ENCODE measurements around the gene EFHD1.
"Not testable (repeated sequence)": the region's sequence is repeated elsewhere in the genome, so short reads cannot be mapped to it uniquely, and the experiment has no call there.

The EFHD1 gene

DNA sequence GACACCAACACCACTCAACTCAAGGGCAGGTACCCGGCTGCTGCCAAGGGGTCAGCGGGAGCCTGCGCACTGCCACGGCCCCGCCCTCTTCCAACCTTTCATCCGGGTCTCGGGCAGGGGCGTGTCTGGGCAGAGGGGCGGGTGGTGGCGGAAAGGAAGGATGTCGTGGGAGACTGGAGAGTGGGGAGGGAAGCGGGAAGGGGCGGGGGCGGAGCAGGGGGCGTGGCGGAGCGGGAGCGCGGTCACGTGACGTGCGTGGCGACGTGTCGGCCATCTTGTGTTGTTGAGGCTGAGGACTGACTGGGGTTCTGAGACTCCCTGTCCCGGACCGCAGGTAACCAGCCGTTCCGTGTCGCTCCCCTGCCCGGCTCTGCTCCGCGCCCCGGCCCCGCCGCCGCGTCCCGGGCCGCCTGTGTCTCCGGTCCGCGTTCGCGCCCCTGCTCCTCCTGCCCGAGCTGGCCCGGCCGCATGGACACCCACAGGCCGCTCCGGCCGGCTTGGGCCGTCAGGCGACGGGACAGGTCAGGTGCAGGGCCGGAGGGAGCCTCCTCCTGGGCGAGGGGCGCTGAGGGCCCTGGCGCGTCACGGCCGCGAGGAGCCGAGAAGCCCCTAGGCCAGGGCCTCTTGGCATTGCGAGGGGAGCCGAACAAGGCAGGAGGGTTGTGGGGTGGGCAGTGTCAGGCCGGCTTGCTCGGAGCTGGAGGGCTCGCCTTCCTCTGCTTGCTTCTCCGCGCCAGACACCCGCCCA is 63.8 kb downstream of the EFHD1 start, which contains the start of gene GIGYF2:
GIGYF2 (plus strand) TSS at position 273 of the 748 bp plus-strand sequence. CDS start 37,867 bp downstream, outside the sequence.
- peak; percentile 91 for DNase-seq

GRCh38 chr2:232697807-232698110 is 64.4 kb downstream of the EFHD1 start:
- no peak for DNase-seq

DNA sequence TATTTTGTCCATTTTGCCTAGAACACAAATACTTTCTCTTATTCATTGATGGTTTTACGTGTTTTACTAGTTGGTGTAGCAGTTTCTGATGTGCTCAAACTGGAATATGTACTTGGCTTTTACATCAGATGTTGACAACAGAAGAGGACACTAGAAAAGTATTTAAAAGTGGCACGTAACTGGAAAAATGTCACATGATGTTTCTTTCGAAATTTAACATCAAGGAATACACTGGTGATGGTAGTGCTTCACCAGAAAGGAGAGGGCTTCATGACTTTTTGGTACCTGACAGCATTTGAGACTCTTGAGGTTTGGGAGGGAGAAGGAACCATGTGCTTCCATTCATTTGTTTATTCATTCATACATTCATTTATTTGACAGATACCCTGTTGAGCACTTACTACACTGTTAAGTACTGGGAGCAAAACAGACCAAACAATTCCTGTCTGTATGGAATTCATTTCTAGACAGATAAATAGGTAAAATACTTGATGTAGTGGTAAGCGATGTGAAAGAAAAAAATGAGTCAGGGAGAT is 65.2 kb downstream of the EFHD1 start:
- no peak for DNase-seq

DNA sequence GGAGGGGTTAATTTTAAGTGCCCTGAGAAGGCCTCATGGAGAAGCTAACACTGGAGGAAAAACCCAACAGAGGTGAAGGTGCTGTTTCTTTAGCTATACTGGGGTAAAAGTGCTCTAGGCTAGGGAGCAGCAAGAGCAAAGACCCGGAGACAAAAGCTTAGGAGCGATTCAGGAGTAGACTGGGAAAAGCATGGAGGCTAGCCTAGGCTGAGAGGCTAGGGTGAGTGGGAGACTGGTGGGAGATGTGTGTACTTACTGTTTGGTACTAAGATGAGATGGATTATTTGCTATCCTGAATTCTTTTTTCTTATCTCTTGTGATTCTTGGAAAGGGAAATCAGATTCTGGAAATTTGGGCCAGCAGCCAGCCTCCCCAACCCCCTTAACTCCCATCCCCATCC is 65.7 kb downstream of the EFHD1 start:
- no peak for DNase-seq

DNA sequence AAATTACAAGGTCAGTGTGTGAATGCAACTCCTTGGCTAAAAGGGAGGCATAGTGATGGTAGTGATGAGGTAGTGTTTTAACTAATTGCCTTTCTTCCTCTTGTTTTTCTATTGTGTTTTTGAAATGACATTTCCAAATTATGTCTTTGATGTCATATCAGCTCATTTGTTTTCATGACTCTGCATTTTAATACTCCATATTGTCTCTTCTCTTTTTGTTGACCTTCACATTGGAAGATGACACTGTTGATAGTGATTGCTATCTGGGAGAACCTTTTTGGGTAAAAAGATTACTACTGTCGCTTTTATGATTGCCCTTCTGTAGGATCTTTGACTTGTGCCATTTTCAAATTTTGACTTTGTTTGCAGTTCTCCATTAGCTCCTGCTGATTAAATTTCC is 66.8 kb downstream of the EFHD1 start:
- no peak for DNase-seq

GRCh38 chr2:232707076-232707475 is 73.7 kb downstream of the EFHD1 start:
- no peak for DNase-seq

- no peak for DNase-seq
Measured at GRCh38 chr2:232713505-232713904, 80.1 kb downstream of the EFHD1 start.

DNA sequence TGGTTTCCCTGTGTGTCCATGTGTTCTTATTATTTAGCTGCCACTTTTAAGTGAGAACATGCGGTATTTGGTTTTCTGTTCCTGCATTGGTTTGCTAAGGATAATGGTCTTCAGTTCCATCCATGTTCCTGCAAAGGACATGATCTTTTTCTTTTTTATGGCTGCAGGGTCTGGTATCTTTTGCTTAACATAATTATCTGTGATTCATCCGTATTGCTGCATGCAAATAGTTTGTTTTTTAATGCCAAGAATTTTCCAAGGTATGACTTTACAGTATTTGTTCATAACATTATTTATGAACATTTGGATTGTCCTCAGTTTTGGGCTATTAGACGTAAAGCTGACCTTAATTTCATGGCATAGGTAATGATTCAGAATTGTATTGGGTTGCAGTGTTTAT is 81.6 kb downstream of the EFHD1 start:
- no peak for DNase-seq

- not testable (repeated sequence) for DNase-seq
Measured at GRCh38 chr2:232720056-232720455, 86.7 kb downstream of the EFHD1 start.

DNA sequence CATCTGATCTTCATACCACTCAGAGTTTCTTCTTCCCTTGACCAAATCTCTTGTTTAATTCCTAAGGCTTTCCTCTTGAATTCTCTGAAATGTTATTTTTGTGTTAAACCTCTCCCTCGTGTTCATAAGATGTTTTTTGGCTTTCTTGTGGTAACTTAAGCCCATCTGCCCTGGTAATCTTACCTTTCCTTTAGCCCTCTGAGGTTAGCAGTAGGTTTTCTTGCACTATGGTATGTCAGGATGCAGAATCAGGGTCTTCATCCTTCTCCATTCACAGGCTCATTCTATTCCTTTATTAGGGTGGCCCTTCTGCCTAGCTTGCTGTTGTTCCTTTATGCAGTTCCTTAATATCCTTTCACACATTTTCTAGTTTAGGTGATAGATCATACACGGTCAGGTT is 87.9 kb downstream of the EFHD1 start:
- no peak for DNase-seq

GRCh38 chr2:232721882-232722281 is 88.5 kb downstream of the EFHD1 start:
- no peak for DNase-seq

DNA sequence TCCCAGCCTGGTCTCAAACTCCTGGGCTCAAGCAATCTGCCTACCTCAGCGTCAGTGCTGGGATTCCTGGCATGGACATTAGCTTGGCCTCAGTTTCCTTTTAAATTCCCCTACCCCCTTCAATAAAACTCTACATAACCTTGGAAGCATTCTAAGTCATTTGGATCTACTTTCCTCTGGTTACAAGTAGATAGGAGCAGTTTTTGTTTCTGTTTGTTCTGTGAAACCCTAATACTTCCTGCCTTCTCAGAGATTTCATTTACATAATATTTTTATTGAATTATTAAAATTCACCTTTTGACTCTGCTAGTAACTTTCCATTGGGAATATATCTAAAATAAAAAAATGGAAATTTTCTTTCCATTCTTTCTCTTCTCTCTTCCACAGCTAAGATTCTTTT is 89.6 kb downstream of the EFHD1 start:
- DNase-seq, result no peak

GRCh38 chr2:232728785-232729184 is 95.4 kb downstream of the EFHD1 start:
- DNase-seq, result no peak

- no peak for DNase-seq
Measured at GRCh38 chr2:232731470-232731869, 98.1 kb downstream of the EFHD1 start.

All from NCI-H1048 (cell line).